ENCODE data around the gene OR56A5. TPM values are rescaled to one million over a fixed set of nuclear protein-coding genes. Genes with fewer than 3 reads are reported as not detected.

Gene OR56A5
- polyA plus RNA-seq, 3 donors: not detected

DNA sequence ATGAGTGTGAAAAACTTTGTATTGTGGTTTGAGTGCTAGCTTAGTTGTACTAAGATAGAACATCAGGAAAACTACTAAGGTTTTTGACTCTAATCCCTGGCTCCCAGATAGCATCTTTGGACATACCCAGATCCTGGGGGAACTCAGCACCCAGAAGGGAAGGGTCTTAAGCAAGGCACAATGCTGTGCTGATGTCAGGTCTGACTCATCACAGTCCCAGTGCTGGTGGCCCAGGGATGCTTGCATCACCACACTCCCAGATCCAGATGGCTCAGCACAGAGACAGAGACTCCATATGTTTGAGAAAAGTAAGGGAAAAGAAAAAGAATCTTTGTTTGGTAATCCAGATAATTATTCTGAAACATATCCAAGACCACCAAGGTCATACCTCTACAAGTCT, 44.5 kb downstream of the OR56A5 start:
- H3K9ac ChIP-seq (ENCODE audit: insufficient read depth, low read length, poor library complexity, severe bottlenecking): no peak overlapping the region
- no peaks in the 10 kb centered on the region for H3K79me2 ChIP-seq (ENCODE audit: insufficient read depth, low read length)
- no peak overlapping the region for H3K4me2 ChIP-seq (replicated peaks; ENCODE audit: extremely low read depth, low read length, poor library complexity, severe bottlenecking)
- no peak overlapping the region for H3K4me3 ChIP-seq (replicated peaks in 1 of 3; ENCODE audit: low read depth in 2 of 3, low read length in 3 of 3)
- H3K4me1 ChIP-seq (ENCODE audit: control insufficient read depth in 1 of 2, insufficient read depth in 2 of 2, low read length in 2 of 2): no peaks in the 10 kb centered on the region
- Mint-ChIP-seq H3K27me3 (ENCODE audit: low read depth in 3 of 3) (peaks cover 0 to 4% (median 4%) of the 10 kb centered on the region in 3 donors), H3K4me1 (no peaks in the 10 kb centered on the region), H3K9me3 (peaks cover 6 to 23% (median 15%) of the 10 kb centered on the region in 7 donors), H3K4me3 (no peak overlapping the region), H3K36me3 (no peaks in the 10 kb centered on the region), H3K27ac (no peak overlapping the region)
- peaks cover 6 to 15% of the 10 kb centered on the region in 2 donors for H3K9me3 ChIP-seq (replicated peaks in 1 of 2; ENCODE audit: control insufficient read depth in 1 of 2, insufficient read depth in 1 of 2, low read length in 2 of 2)
- TF ChIP-seq, protein P1, sequence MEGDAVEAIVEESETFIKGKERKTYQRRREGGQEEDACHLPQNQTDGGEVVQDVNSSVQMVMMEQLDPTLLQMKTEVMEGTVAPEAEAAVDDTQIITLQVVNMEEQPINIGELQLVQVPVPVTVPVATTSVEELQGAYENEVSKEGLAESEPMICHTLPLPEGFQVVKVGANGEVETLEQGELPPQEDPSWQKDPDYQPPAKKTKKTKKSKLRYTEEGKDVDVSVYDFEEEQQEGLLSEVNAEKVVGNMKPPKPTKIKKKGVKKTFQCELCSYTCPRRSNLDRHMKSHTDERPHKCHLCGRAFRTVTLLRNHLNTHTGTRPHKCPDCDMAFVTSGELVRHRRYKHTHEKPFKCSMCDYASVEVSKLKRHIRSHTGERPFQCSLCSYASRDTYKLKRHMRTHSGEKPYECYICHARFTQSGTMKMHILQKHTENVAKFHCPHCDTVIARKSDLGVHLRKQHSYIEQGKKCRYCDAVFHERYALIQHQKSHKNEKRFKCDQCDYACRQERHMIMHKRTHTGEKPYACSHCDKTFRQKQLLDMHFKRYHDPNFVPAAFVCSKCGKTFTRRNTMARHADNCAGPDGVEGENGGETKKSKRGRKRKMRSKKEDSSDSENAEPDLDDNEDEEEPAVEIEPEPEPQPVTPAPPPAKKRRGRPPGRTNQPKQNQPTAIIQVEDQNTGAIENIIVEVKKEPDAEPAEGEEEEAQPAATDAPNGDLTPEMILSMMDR (IDR thresholded peaks at IDR 0.05): no peak
- H3K27ac ChIP-seq (ENCODE audit: low read depth in 1 of 2, low read length in 2 of 2): no peak overlapping the region
- no peak for DNase-seq
- H2AFZ ChIP-seq (ENCODE audit: insufficient read depth, low read depth, low read length, poor library complexity, severe bottlenecking): no peak overlapping the region
- intact Hi-C loops (cut with micrococcal nuclease): no loop called here
- H4K20me1 ChIP-seq (ENCODE audit: insufficient read depth, low read length): no peaks in the 10 kb centered on the region
- H3K27me3 ChIP-seq (ENCODE audit: control insufficient read depth in 2 of 2, insufficient read depth in 2 of 2, low read length in 2 of 2): no peaks in the 10 kb centered on the region
- H3K36me3 ChIP-seq (replicated peaks in 1 of 2; ENCODE audit: control insufficient read depth in 1 of 2, insufficient read depth in 2 of 2, low read length in 2 of 2): no peaks in the 10 kb centered on the region

GRCh38 chr11:5923427-5923776, 44.9 kb downstream of the OR56A5 start:
- Histone ChIP-seq H3K27me3 (ENCODE audit: control insufficient read depth in 2 of 2, insufficient read depth in 2 of 2, low read length in 2 of 2) (no peaks in the 10 kb centered on the region), H2AFZ (ENCODE audit: insufficient read depth, low read depth, low read length, poor library complexity, severe bottlenecking) (no peak overlapping the region), H3K79me2 (ENCODE audit: insufficient read depth, low read length) (no peaks in the 10 kb centered on the region), H3K9me3 (replicated peaks in 1 of 2; ENCODE audit: control insufficient read depth in 1 of 2, insufficient read depth in 1 of 2, low read length in 2 of 2) (peaks cover 4 to 11% of the 10 kb centered on the region in 2 donors), H3K4me2 (replicated peaks; ENCODE audit: extremely low read depth, low read length, poor library complexity, severe bottlenecking) (no peak overlapping the region), H3K9ac (ENCODE audit: insufficient read depth, low read length, poor library complexity, severe bottlenecking) (no peak overlapping the region), H3K4me1 (ENCODE audit: control insufficient read depth in 1 of 2, insufficient read depth in 2 of 2, low read length in 2 of 2) (no peaks in the 10 kb centered on the region), H3K4me3 (replicated peaks in 1 of 3; ENCODE audit: low read depth in 2 of 3, low read length in 3 of 3) (no peak overlapping the region), H3K27ac (ENCODE audit: low read depth in 1 of 2, low read length in 2 of 2) (no peak overlapping the region), H4K20me1 (ENCODE audit: insufficient read depth, low read length) (no peaks in the 10 kb centered on the region), H3K36me3 (replicated peaks in 1 of 2; ENCODE audit: control insufficient read depth in 1 of 2, insufficient read depth in 2 of 2, low read length in 2 of 2) (no peaks in the 10 kb centered on the region)
- Mint-ChIP-seq H3K4me1 (no peaks in the 10 kb centered on the region), H3K27me3 (ENCODE audit: low read depth in 3 of 3) (peaks cover 0 to 4% (median 4%) of the 10 kb centered on the region in 3 donors), H3K9me3 (peaks cover 4 to 19% (median 14%) of the 10 kb centered on the region in 7 donors), H3K36me3 (no peaks in the 10 kb centered on the region), H3K4me3 (no peak overlapping the region), H3K27ac (no peak overlapping the region)
- intact Hi-C loops (cut with micrococcal nuclease): no loop called here
- DNase-seq: no peak
- TF ChIP-seq, protein P1 (IDR thresholded peaks at IDR 0.05): no peak

Measured in CD14-positive monocyte (primary cell).